IMR-90 (cell line): ENCODE measurements around the gene PLEKHA8. TPM values are rescaled to one million over a fixed set of nuclear protein-coding genes. Genes with fewer than 3 reads are reported as not detected.

Source experiments
- ATAC-seq: fragments of 200-7000 bp; cut with Tn5 transposase; 2 replicates; pipeline ENCODE4 v1.9.1; 2020; ENCODE audit warnings: low read depth, mild to moderate bottlenecking, moderate library complexity
- BruUV-seq: library from RNA; stranded (reverse); fragments of 400-500 nt; replicated peaks from 2 replicates; lab custom pipeline; 2021; lab: Mats Ljungman, UMichigan
- CTCF ChIA-PET: fragments of 300-600 bp; formaldehyde crosslinking; extraction: SDS; loops from one replicate; lab custom pipeline; 2021; ENCODE audit warnings: antibody characterized with exemption; lab: Yijun Ruan, JAX
- POLR2A ChIA-PET: fragments of 300-600 bp; sonication (Branson Sonifier 250); formaldehyde crosslinking; loops from one replicate; lab custom pipeline; 2022; ENCODE audit warnings: antibody characterized with exemption; ENCODE audit not compliant: unreplicated experiment; lab: Charles Lee
- DNase-seq: peaks from one replicate; pipeline ENCODE4 v3.0.0; 2013
- H2AFZ ChIP-seq: replicated peaks from 2 replicates; pipeline ENCODE3; 2013; ENCODE audit warnings: low read length, mild to moderate bottlenecking; ENCODE audit not compliant: poor library complexity
- H2AK5ac ChIP-seq: 2 replicates; pipeline ENCODE4 v1.6.1; 2013; ENCODE audit warnings: low read depth, low read length, inconsistent platforms
- H2AK9ac ChIP-seq: replicated peaks from 2 replicates; pipeline ENCODE3; 2013; ENCODE audit warnings: mild to moderate bottlenecking, low read depth, low read length, moderate library complexity; ENCODE audit not compliant: poor library complexity
- H2BK120ac ChIP-seq: 2 replicates; pipeline ENCODE4 v1.6.1; 2013; ENCODE audit warnings: low read depth, low read length, inconsistent platforms
- H2BK15ac ChIP-seq: 3 replicates; pipeline ENCODE4 v1.6.1; 2013; ENCODE audit warnings: low read depth, low read length, inconsistent platforms
- H2BK20ac ChIP-seq: 2 replicates; pipeline ENCODE4 v1.6.1; 2013; ENCODE audit warnings: low read depth, mild to moderate bottlenecking, inconsistent platforms, low read length, moderate library complexity
- H2BK5ac ChIP-seq: 2 replicates; pipeline ENCODE4 v1.6.1; 2013; ENCODE audit warnings: mild to moderate bottlenecking, low read depth, low read length, inconsistent platforms; ENCODE audit not compliant: poor library complexity, severe bottlenecking
- H3K14ac ChIP-seq: replicated peaks from 2 replicates; pipeline ENCODE4 v1.6.1; 2013; ENCODE audit warnings: low read depth, low read length, inconsistent platforms
- H3K18ac ChIP-seq: 2 replicates; pipeline ENCODE4 v1.6.1; 2013; ENCODE audit warnings: low read depth, low read length, control low read depth
- H3K23ac ChIP-seq: 2 replicates; pipeline ENCODE4 v1.6.1; 2013; ENCODE audit warnings: low read depth, low read length, inconsistent platforms
- H3K27ac ChIP-seq: 2 replicates; pipeline ENCODE4 v1.5.1; 2013; ENCODE audit warnings: mild to moderate bottlenecking, control low read depth, low read length; ENCODE audit not compliant: insufficient read depth
- H3K27me3 ChIP-seq: 2 replicates; pipeline ENCODE4 v1.6.1; 2013; ENCODE audit warnings: low read length; ENCODE audit not compliant: control insufficient read depth, insufficient read depth
- H3K36me3 ChIP-seq: 2 replicates; pipeline ENCODE4 v1.6.1; 2013; ENCODE audit warnings: low read length, mixed read lengths; ENCODE audit not compliant: control insufficient read depth, insufficient read depth
- H3K4ac ChIP-seq: 2 replicates; pipeline ENCODE4 v1.6.1; 2013; ENCODE audit warnings: low read depth, low read length, inconsistent platforms
- H3K4me1 ChIP-seq: 2 replicates; pipeline ENCODE4 v1.6.1; 2013; ENCODE audit warnings: low read length, mixed read lengths; ENCODE audit not compliant: control insufficient read depth, insufficient read depth
- H3K4me2 ChIP-seq: 2 replicates; pipeline ENCODE4 v1.6.1; 2013; ENCODE audit warnings: low read depth, mild to moderate bottlenecking, control low read depth, low read length, moderate library complexity
- H3K4me3 ChIP-seq: 2 replicates; pipeline ENCODE4 v1.5.1; 2013; ENCODE audit warnings: low read depth, mild to moderate bottlenecking, control low read depth, low read length, moderate library complexity; ENCODE audit not compliant: insufficient read depth
- H3K56ac ChIP-seq: 2 replicates; pipeline ENCODE4 v1.6.1; 2013; ENCODE audit warnings: low read length, inconsistent platforms; ENCODE audit not compliant: insufficient read depth; ENCODE audit errors: extremely low read depth
- H3K79me1 ChIP-seq, 2 experiments: 2 replicates each; pipeline ENCODE4 v1.6.1; 2013; ENCODE audit warnings: low read length in 2 of 2, inconsistent platforms in 1 of 2, low read depth in 1 of 2
- H3K9ac ChIP-seq: 2 replicates; pipeline ENCODE4 v1.6.1; 2013; ENCODE audit warnings: low read depth, low read length, control low read depth
- H3K9me1 ChIP-seq: 2 replicates; pipeline ENCODE4 v1.6.1; 2013; ENCODE audit warnings: low read length, inconsistent platforms; ENCODE audit not compliant: insufficient read depth
- H3K9me3 ChIP-seq: 2 replicates; pipeline ENCODE4 v1.6.1; 2013; ENCODE audit warnings: low read length; ENCODE audit not compliant: control insufficient read depth, insufficient read depth
- H4K20me1 ChIP-seq: 2 replicates; pipeline ENCODE4 v1.6.1; 2013; ENCODE audit warnings: low read length, inconsistent platforms; ENCODE audit not compliant: insufficient read depth
- H4K5ac ChIP-seq: 2 replicates; pipeline ENCODE4 v1.6.1; 2013; ENCODE audit warnings: mild to moderate bottlenecking, low read depth, low read length, control low read depth
- H4K8ac ChIP-seq, 2 experiments: 2 replicates each; pipeline ENCODE4 v1.6.1; 2013; ENCODE audit warnings: low read depth in 2 of 2, low read length in 2 of 2, control low read depth in 1 of 2, inconsistent platforms in 1 of 2
- H4K91ac ChIP-seq: 2 replicates; pipeline ENCODE4 v1.6.1; 2013; ENCODE audit warnings: low read depth, low read length, inconsistent platforms; ENCODE audit not compliant: insufficient read depth
- BHLHE40 ChIP-seq: fragments of 150-350 bp; IDR thresholded peaks from 2 replicates; pipeline ENCODE4 v1.6.1; 2016; ENCODE audit warnings: mild to moderate bottlenecking, low read depth, low read length
- CEBPB ChIP-seq: IDR thresholded peaks from 2 replicates; pipeline ENCODE4 v1.6.1; 2012; ENCODE audit warnings: low read depth, low read length, improper control_type of control experiment
- CHD1 ChIP-seq: IDR thresholded peaks from 2 replicates; pipeline ENCODE4 v1.6.1; 2012; ENCODE audit warnings: low read depth, low read length, improper control_type of control experiment
- MAFK ChIP-seq: IDR thresholded peaks from 2 replicates; pipeline ENCODE4 v1.6.1; 2012; ENCODE audit warnings: low read depth, low read length, improper control_type of control experiment
- MXI1 ChIP-seq: IDR thresholded peaks from 2 replicates; pipeline ENCODE4 v1.6.1; 2012; ENCODE audit warnings: low read depth, mild to moderate bottlenecking, low read length, moderate library complexity, borderline replicate concordance
- POLR2A ChIP-seq: IDR thresholded peaks from 2 replicates; pipeline ENCODE4 v1.6.1; 2012; ENCODE audit warnings: mild to moderate bottlenecking, low read depth, low read length
- RAD21 ChIP-seq: IDR thresholded peaks from 2 replicates; pipeline ENCODE4 v1.6.1; 2012; ENCODE audit warnings: low read length, improper control_type of control experiment
- RCOR1 ChIP-seq: IDR thresholded peaks from 2 replicates; pipeline ENCODE4 v1.6.1; 2012; ENCODE audit warnings: mild to moderate bottlenecking, low read length, improper control_type of control experiment; ENCODE audit not compliant: insufficient replicate concordance
- RFX5 ChIP-seq: IDR thresholded peaks from 2 replicates; pipeline ENCODE4 v1.8.0; 2012; ENCODE audit warnings: low read depth, mild to moderate bottlenecking, low read length, moderate library complexity
- WGBS, 2 experiments: methylation state at CpG; one replicate each; pipeline versions ENCODE4 v1.1.5 to v1.1.7; 2013; ENCODE audit warnings: missing lambda C conversion rate in 2 of 2; ENCODE audit not compliant: insufficient read length in 1 of 2; ENCODE audit errors: extremely low coverage in 2 of 2; 5-methylcytosine and 5-hydroxymethylcytosine counted together
- dilution Hi-C: fragments of 300-500 bp; cut with HindIII; formaldehyde crosslinking; loops from one replicate; pipeline ENCODE4 v1.14.3; 2018; ENCODE audit warnings: low sequenced_read_pairs; ENCODE audit not compliant: unreplicated experiment
- in situ Hi-C: fragments of 300-500 bp; cut with MboI; formaldehyde crosslinking; loops from 3 replicates; pipeline ENCODE4 v1.14.3; 2019; ENCODE audit warnings: low sequenced_read_pairs, inconsistent platforms, mixed read lengths
- intact Hi-C: fragments of 100-400 bp; cut with micrococcal nuclease; formaldehyde crosslinking; loops from 2 replicates; pipeline ENCODE4 v1.10.0; 2022
- polyA plus RNA-seq, 3 experiments: library from polyadenylated mRNA; depleted of rRNA; stranded (reverse); fragments of >200 nt; gene quantifications; 2 replicates each; pipeline ENCODE4 v1.2.3, GENCODE V29; 2012; ENCODE audit warnings: low replicate concordance in 1 of 3
- total RNA-seq: library from RNA; depleted of rRNA; stranded (reverse); fragments of >200 nt; gene quantifications from 2 replicates; pipeline ENCODE4 v1.2.3, GENCODE V29; 2012
- TF ChIP-seq, protein P1 (sequence below): conservative IDR thresholded peaks from 2 replicates; pipeline ENCODE4 v1.5.1; 2012; ENCODE audit warnings: mild to moderate bottlenecking, low read depth, low read length, improper control_type of control experiment
- TF ChIP-seq, protein P2 (sequence below): fragments of 150-350 bp; IDR thresholded peaks from 2 replicates; pipeline ENCODE4 v1.6.1; 2016; ENCODE audit warnings: low read depth, mild to moderate bottlenecking, low read length, moderate library complexity, borderline replicate concordance

Gene PLEKHA8
- total and polyA plus RNA-seq, 2 of the 4 experiments (the other 2 are of a cell fraction), result 3.6 to 9.7 TPM

DNA sequence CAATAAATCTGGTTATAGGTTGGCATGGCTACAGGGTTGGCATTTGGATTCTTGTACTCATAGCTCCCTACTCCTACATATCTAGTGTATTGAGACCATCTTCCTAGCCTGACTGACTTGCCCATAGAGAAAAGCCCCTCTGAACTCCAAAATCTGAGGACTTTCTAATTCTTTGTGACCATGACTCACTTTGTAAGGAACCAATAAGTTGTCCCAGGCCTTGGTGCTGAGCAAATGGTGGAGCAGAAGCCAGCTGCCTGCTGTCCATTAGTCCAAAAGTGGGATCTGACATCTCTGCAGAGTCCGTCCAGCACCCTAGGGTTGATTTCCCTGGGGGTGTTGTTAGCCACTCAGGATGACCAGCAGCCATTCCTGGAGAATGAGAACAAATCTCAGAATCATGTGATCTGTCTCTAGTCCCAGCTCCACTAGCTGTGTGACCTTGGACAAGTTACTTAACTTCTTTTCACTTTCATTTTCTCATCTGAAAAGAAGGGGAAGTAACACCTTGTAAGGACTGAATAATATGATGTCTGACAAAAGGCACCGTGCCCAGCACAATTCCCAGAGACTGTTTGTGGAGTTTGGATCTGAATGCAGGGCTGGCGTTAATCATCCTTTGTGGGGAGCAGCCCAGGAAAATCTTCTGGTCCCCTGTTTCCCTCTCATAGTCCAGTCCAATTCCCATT, 150.7 kb downstream of the PLEKHA8 start:
- no peak overlapping the region for H3K4me2 ChIP-seq
- H2AK5ac ChIP-seq, result no peak overlapping the region
- H3K56ac ChIP-seq, result no peak overlapping the region
- H2BK20ac ChIP-seq, result no peak overlapping the region
- no peak overlapping the region for H2BK15ac ChIP-seq
- DNase-seq (no peak), ATAC-seq (no peak)
- no peak overlapping the region for H3K4me3 ChIP-seq
- no peak overlapping the region for H2BK120ac ChIP-seq
- H4K8ac ChIP-seq, result no peak overlapping the region
- no peaks in the 10 kb centered on the region for H4K20me1 ChIP-seq
- WGBS, 2 experiments, result no CpG with 5 or more reads among the region's 3 CpGs
- H2BK5ac ChIP-seq, result no peak overlapping the region
- H3K9me1 ChIP-seq, result no peaks in the 10 kb centered on the region
- H3K79me1 ChIP-seq, result no peaks in the 10 kb centered on the region
- intact Hi-C loops (no loop called here), in situ Hi-C loops (no loop called here), dilution Hi-C loops (no loop called here)
- no peak overlapping the region for H3K18ac ChIP-seq
- no peak overlapping the region for H4K91ac ChIP-seq
- H2AK9ac ChIP-seq, result no peak overlapping the region
- ChIA-PET POLR2A (no interaction called here), CTCF (no interaction called here)
- no peak overlapping the region for H3K14ac ChIP-seq
- H3K9ac ChIP-seq, result no peak overlapping the region
- H3K27ac ChIP-seq, result no peak overlapping the region
- no peaks in the 10 kb centered on the region for H3K36me3 ChIP-seq
- no peak for TF ChIP-seq MXI1
- TF ChIP-seq, protein P1, sequence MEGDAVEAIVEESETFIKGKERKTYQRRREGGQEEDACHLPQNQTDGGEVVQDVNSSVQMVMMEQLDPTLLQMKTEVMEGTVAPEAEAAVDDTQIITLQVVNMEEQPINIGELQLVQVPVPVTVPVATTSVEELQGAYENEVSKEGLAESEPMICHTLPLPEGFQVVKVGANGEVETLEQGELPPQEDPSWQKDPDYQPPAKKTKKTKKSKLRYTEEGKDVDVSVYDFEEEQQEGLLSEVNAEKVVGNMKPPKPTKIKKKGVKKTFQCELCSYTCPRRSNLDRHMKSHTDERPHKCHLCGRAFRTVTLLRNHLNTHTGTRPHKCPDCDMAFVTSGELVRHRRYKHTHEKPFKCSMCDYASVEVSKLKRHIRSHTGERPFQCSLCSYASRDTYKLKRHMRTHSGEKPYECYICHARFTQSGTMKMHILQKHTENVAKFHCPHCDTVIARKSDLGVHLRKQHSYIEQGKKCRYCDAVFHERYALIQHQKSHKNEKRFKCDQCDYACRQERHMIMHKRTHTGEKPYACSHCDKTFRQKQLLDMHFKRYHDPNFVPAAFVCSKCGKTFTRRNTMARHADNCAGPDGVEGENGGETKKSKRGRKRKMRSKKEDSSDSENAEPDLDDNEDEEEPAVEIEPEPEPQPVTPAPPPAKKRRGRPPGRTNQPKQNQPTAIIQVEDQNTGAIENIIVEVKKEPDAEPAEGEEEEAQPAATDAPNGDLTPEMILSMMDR, result no peak
- no peak for TF ChIP-seq CEBPB
- no peak for TF ChIP-seq POLR2A
- TF ChIP-seq, protein P2, sequence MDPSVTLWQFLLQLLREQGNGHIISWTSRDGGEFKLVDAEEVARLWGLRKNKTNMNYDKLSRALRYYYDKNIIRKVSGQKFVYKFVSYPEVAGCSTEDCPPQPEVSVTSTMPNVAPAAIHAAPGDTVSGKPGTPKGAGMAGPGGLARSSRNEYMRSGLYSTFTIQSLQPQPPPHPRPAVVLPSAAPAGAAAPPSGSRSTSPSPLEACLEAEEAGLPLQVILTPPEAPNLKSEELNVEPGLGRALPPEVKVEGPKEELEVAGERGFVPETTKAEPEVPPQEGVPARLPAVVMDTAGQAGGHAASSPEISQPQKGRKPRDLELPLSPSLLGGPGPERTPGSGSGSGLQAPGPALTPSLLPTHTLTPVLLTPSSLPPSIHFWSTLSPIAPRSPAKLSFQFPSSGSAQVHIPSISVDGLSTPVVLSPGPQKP, result no peak
- TF ChIP-seq CHD1, result no peak
- TF ChIP-seq BHLHE40, result no peak
- TF ChIP-seq MAFK, result no peak
- TF ChIP-seq RCOR1, result no peak
- TF ChIP-seq RAD21, result no peak
- no peak for TF ChIP-seq RFX5
- no peaks in the 10 kb centered on the region for H3K27me3 ChIP-seq
- H3K23ac ChIP-seq, result no peak overlapping the region
- no peak overlapping the region for H3K4ac ChIP-seq
- peak overlapping the region; percentile 25 for H2AFZ ChIP-seq
- H3K9me3 ChIP-seq, result no peaks in the 10 kb centered on the region
- no peak overlapping the region for H4K5ac ChIP-seq
- H3K4me1 ChIP-seq, result peaks cover 3% of the 10 kb centered on the region; the same call in 1 of the 2 replicates
- no TSS peak for BruUV-seq
